CD4-positive, alpha-beta T cell treated with Interleukin-10 for 1 hour (primary cell): Measurements from ENCODE around the gene TMEM132E.

Experiments used
- DNase-seq: peaks from one replicate; pipeline ENCODE4 v3.0.0-alpha.2; 2020

TMEM132E gene

DNA sequence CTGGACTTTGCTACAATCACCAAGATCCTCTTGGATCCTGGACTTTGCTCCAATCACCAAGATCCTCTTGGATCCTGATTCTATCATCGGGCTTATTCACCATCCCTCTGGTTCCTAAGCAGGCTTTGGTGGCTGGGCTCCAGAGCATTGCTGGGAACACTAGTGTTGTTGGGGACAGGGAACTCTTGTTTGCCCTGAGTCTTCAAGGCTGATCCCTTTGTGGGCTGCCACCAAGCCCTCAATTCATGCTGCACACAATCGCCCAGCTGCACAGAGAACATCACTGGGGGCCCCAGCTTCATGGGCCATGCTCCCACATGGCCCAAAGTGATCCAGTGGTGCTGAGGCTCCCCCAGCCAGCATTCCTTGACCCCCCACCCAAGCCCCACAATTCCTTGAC, 88.3 kb downstream of the TMEM132E start:
- no peak for DNase-seq

DNA sequence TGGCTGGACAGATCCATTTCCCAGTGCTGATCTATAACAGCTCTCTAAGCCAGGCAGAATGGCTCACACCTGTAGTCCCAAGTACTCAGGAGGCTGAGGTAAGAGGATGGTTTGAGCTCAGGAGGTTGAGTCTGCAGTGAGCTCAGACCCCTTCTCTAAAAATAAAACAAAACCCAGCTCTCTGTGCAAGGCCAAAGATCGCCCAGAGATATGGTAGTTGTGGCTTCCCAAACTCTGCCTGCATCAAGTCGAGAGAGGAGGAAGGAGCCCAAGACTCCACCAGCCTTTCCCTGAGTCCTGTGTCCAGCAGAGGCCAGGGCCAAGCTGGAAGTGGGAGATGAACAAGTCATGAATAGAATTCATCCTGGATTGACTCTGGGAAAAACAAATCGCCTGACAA, 88.8 kb downstream of the TMEM132E start:
- no peak for DNase-seq

DNA sequence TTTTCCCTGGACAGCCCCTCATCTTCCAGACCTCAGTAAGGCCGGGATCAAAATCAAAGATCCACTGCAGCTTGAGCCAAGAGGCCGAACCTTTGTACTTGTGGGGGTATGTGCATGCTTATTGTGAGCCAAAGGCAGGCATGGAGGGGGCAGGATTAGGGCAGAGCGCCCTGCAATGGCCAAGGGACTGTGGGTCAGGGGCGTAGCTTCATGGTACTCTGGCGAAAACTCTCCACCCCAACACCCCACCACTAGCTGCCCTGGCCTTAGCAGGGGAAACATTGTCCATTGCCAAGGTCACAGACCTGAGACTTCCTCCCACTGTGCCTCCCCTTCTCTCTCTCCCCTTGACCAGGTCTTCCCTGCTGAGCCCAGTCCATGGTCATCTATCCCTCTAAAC, 90.1 kb downstream of the TMEM132E start:
- no peak for DNase-seq

DNA sequence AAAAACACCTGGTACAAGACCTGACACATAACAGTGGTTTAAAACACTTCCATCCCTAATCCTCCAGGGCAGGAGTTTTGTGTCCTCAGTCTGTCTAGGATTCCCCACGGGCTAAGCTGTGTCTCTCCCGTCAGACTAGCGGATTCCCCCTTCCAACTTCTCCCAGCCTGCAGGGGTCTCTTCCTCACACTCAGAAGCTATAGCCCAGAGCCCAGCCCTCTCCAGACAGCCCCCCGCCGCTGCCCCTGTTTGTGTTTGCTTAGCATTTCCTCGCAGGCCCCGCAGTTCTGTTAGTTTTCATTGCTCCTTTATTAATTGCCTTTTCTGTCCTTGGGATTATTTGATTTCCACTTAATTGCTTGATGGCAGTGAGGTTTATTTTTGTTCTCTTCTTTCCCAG, 91.2 kb downstream of the TMEM132E start:
- no peak for DNase-seq

DNA sequence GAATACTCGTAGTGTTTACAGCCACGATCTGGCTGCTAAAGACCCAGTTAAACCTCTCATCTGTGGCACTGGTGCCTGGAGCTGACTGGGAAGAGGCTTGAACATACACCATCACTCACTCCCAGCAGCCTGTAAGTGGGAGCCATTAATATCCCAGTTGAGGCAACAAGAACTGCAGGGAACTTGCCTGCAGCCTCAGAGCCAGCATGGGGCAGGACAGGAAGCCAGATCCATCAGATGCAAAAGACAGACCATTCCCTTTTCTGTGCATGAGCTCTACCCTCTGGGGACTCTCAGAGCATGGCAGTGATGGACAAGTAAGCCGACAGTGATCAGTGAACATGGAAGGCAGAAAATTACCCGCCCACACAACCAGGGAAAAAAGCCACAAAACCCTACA, 91.8 kb downstream of the TMEM132E start:
- no peak for DNase-seq

DNA sequence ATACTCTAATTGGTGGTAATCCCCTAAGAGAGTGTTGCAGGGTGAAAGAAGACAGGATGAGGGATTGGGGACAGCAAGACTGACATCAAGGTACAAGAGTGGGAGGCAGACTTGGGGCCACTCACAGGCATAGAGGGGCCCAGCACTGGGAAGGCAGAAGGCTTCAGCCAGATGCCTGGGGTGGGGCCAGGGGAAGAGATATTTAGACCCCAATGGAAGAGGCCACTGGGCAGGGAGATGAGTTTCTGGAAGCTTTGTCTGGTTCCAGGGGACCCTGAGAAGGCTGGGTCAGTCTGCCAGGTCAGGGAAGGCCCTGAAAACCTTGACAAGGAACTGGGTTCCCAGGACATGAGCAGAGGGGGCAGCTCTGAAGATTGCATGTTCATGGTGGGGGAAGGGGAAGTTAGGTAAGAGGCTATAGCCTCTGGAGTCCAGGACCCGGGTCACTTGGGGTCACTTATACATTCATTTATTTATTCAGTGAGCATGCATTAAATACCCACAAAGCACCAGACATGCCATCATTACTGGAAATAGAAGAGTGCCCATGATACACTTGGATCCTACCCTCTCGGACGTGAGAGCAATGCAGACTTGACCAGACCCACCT, 92.9 kb downstream of the TMEM132E start:
- no peak for DNase-seq

DNA sequence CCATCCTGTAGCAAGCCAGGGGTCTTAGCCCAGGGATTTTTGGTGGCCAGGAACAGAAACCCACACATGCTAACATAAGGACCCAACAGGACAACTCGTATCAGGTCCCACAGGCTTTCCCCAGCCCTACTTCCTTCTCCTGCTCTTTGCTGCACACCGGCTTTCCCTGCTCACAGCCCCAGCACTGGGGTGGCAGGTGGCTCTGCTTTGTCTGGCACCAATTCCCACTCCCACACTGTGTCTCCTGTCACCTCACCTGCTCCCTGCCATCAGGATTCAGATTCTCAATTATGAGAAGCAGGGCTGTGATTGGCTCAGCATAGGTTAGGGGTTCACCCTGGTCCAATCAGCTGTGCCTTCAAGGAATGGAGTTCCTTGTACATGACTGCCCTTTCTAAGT, 94.1 kb downstream of the TMEM132E start:
- DNase-seq, result no peak

DNA sequence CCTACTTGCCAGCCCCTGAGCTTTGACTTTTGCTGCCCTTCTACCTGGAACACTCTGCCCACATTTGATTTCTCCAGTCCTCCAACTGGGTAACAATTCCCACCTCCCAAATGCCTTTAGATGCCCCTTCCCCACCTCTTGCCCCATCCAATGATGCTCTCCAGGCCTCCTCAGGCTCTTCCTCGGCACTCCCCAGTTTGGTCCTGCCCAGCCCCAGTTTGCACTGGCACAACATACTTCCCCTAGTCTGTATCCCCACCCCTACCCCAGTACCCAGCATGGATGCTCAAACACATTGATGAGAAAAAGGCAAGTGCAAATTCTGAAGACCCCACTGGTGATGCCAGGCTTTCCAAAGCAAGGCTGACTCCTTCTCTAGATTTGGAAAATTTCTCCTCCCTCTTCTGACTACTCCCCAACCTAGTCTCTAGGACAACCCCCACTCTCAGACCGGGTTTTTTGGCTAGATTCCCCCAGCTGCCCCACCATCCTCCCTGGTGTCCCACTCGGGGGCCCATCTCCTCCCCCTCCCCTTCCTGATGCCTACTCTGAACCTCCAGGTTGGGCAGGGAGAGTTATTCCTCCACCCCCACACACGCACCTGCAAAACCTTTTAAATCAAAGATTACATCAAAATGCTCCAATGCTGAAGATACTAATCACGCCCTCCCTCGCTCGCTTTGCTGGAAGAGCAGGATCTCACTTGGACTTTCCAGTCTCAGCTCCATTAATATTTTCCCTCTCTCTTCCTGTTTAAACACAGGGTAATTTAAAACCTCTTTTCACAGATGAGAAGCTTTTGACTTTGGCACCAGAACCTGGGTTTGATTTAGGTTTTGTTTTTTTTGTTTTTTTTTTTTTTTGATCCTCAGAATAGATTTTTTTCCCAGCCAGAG, 94.9 kb downstream of the TMEM132E start:
- DNase-seq, result no peak

DNA sequence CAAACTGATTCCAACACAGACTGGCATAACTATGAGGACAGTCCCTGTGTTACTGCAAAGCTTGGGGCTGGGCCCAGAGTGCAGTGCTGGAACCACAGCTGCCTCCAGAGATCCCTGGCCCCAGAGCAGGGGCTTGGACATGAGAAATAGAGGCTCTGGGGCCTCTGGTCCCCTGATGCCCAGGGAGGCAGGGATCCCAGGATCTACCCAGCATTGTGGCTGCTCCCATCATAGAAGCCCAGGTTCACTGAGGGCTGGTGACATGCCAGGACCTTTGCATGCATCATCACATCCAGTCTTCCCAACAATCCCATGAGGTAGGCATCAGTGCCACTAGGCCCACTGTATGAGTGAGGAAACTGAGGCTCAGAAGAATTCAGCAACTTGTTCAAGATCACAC, 95.8 kb downstream of the TMEM132E start:
- DNase-seq, result no peak

DNA sequence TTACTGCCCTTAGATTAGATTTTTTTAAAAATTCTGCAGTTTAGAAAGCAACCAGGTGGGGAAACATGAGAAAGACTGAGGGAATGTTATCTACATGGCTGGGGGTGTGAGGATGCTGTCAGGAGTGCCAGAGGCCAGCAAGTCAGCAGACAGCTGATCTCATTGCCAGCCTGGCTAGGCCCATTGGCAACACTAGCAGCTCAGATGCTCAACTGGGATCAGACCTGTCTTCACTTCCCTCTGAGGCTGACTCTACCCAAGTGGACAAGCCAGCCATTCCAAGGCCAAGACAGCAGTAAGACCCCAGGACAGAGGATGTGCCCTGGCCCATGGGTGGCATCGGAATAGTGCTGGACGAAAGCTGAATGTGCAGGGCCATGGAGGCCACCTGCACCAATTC, 96.2 kb downstream of the TMEM132E start:
- no peak for DNase-seq

DNA sequence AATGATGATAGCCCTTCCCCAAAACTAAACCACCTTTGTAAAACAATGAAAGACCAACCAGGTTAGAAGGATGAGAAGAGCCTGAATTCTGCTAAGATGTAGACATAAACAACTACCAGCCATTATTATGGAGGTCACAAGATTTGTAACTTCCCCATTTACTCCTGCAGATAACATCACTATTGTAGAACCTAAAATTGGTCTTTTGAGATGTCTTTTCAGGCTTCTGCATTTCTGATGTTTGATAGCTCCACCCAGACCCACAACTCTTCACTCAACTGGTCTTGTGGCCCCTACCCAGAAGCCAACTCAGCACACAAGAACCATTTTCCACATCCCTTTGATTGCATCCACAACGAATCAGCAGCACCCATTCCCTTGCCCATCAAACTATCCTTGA, 100.8 kb downstream of the TMEM132E start:
- DNase-seq, result no peak

DNA sequence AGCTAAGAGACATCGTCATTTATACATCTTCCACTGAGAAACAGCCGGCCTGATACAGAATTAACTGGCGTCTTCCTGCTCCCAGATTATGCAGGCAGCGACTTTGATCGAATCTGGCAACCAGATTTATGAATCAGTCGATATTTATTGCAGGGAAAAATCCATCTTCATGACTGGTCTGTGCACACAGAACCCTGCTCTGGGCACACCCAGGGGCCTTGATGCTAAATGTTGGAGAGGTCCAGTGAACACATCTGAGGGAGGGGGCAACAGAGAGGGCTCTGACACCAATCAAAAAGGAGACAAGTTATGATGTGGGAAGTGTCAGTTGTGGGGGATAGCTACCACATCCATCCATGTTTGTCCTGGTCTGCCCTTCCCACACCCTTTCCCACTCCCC, 102.9 kb downstream of the TMEM132E start:
- no peak for DNase-seq

DNA sequence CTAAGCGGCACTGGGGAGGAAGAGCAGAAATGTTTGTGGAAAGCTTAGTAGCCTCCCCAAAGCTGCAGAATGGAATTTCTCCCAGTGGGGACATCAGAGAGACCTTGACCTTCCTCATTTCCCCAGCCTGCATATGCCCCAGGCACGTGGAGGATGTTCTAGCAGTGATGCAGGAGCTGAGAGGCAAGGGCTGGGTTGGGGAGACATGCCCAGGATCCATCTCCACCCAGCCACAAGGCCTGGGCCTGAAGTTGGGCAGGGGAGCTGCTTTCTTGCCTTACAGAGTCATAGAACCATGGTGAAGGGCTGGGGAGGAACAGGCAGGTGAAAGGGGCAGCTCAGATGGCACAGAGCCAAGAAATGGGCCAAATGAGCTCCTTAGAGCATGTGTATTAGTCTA, 104.0 kb downstream of the TMEM132E start:
- no peak for DNase-seq
